Activated CD4-positive, alpha-beta T cell treated with anti-CD3 and anti-CD28 coated beads, Interleukin-2, amount 50 U/mL, for 48 hours (primary cell): ENCODE measurements around the gene MAPK14.
"Not testable (repeated sequence)": the region's sequence is repeated elsewhere in the genome, so short reads cannot be mapped to it uniquely, and the experiment has no call there.

Experiments used
- DNase-seq, 2 experiments: peaks; one replicate each; pipeline ENCODE4 v3.0.0-alpha.2; 2020

The MAPK14 gene

DNA sequence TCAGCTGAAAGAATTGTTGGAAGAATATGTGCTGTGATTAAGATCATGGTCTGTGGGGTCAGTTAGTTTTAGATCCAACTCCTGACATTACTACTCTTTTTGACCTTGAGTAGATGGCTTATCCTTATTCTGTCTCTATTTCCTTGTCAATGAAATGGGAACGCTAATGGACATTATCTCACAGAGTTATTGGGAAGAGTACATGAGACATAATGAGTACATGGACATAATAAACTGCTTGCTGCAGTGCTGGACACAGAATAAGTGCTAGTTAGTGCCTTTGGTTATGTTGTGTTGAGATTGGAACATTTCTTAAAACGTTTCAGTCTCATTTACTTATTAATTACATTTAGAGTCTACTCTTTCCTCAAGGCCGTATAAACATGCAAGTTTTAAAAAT, 42.6 kb downstream of the MAPK14 start:
- DNase-seq: no peak

GRCh38 chr6:36071281-36071680, 43.7 kb downstream of the MAPK14 start:
- no peak for DNase-seq

GRCh38 chr6:36071714-36072113, 44.1 kb downstream of the MAPK14 start:
- DNase-seq: no peak

DNA sequence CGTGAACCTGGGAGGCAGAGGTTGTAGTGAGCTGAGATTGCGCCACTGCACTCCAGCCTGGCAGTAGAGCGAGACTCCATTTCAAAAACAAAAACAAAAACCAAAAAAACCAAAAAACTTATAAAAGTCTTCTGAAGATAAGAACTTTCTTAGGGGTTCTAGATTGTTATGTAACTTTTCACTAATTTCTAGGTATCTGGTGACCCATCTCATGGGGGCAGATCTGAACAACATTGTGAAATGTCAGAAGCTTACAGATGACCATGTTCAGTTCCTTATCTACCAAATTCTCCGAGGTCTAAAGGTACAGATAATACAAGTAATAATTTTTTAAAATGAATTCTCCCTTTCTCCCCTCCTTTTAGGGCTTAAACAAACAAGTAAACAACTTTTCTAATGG, 45.1 kb downstream of the MAPK14 start:
- no peak for DNase-seq

DNA sequence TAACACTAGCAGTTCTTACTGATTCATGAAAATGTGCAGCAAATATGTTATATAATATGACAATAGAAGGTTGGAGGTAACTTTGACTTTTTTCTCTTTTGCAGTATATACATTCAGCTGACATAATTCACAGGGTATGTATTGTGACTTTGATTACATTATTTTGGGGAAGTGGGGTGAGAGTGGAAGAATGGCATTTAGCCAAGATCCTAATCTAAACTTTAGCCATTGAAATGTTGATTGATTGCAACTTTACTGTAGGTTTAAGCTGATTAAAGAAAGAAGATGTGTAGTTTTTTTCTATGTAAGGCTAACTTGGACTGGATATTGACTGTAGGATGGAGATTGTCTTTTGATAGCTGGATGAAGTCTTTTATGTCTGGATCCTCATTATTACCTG, 46.0 kb downstream of the MAPK14 start:
- no peak for DNase-seq

DNA sequence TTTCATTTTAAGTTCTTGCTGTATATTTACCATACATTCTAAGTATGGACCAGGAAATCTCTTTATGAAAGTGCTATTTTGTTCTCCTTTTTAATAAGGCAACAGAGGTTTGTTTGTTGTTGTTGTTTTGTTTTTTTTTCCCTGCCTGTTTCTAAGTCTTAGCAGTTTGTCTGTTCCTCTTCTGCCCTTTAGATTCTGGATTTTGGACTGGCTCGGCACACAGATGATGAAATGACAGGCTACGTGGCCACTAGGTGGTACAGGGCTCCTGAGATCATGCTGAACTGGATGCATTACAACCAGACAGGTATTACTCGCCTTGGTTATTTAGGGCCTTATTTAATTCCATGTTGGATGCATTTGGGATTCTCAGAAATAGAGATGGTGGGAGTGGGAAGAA, 48.0 kb downstream of the MAPK14 start:
- no peak for DNase-seq

DNA sequence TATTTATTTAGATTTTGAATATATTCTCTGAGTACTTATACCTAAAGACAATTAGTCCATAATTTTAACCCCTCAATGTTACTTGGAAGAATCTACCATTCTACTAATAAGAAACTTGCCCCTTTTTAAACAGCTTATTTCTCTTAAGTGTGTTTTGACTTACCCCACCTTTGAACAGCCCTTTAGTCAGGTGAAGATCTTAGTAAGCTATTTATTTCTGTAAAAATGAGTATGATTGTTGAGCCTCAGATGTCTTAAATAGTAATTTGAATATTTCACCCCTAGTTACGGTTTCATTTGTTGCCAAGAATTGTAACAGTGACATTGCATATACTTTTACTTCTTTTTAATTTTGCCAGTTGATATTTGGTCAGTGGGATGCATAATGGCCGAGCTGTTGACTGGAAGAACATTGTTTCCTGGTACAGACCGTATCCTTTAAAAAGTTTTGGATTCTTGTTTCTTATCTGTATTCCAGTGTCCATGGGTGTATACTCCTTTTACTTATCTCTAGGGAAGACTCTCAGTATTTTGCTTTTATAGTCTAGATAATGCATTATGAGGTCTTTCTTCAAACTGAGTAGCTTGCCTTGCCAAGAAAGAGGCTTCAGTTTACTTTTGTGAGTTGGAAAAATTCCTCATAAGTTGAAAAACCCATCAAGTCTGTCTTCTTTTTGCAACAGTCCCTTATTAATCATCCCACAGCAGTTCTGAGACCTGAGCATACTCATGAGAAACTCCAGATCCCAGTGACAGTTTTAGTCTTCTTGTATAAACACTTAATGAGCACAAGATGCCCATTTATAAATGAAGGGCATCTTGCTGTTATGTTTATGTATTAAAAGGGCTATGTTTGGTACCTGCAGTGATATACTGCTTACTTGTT, 48.8 kb downstream of the MAPK14 start:
- DNase-seq: no peak

DNA sequence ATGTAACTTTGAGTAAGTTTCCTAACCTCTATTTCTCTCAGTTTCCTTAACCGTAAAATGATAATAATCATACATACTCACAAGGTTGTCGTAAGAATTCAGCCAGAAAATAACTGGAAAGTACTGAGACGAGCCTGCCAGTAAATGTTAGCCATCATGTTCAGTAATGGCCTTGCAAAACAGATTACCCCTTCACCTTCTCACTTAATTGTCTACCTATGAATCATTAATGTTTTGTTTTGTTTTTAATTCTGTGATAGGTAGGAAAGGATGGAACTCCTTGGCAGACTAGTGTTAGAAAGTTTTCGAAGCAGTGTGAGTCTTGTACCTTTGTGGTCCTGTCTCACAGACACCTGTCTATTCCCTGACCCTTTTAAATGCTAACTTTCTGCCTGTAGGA, 50.6 kb downstream of the MAPK14 start:
- no peak for DNase-seq

DNA sequence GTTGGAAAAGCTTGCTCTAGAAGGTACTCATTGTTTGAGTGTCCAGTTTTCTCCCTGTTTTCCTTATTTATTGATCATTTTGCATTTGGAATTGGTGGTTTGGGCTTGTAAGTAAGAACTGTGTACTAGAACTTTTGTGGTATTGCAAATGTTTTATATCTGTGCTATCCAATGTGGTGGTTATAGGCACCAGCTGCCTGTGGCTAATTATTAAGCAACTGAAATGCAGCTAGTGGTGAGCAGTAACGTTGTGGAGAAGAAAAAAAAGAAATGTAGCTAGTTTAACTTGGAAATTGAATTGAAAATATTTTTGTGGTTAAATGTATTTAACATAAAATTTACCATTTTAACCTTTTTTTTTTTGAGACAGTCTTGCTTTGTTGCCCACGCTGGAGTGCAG, 52.0 kb downstream of the MAPK14 start:
- DNase-seq: no peak

DNA sequence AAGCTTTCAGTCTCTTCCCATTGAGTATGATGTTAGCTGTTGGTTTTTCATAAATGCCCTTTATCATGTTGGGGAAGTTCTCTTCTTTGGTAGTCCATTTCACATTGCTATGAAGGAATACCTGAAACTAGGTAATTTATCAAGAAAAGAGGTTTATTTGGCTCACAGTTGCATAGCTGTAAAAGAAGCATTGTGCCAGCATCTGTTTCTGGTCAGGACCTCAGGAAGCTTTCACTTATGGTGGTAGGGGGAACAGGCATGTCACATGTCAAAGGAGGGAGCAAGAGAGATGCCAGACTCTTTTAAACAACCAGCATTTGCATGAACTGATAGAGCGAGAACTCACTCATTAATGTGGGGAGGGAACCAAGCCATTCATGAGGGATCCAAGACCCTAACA, 54.7 kb downstream of the MAPK14 start:
- DNase-seq: no peak

- no peak for DNase-seq
These were observed 55.8 kb downstream of the MAPK14 start for GRCh38 chr6:36083446-36083845.

GRCh38 chr6:36088204-36088603, 60.6 kb downstream of the MAPK14 start:
- DNase-seq: not testable (repeated sequence)

DNA sequence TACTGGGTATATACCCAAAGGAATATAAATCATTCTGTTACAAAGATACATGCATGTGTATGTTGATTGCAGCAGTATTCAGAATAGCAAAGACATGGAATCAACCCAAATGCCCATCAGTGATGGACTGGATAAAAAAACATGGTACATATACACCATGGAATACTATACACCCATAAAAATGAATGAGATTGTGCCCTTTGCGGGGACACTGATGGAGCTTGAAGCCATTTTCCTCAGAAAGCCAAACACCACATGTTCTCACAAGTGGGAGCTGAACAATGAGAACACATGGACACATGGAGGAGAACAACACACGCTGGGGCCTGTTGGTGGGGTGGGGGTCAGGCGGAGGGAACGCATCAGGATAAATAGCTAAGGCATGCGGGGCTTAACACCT, 61.4 kb downstream of the MAPK14 start:
- no peak for DNase-seq

GRCh38 chr6:36094238-36094637, 66.6 kb downstream of the MAPK14 start:
- no peak for DNase-seq

- DNase-seq: peak; percentile 85 to 86
These were observed 67.3 kb downstream of the MAPK14 start for GRCh38 chr6:36094753-36095496.

- DNase-seq: no peak
These were observed 68.1 kb downstream of the MAPK14 start for GRCh38 chr6:36095497-36096391.

- DNase-seq: no peak
These were observed 70.8 kb downstream of the MAPK14 start for GRCh38 chr6:36098253-36098919.

DNA sequence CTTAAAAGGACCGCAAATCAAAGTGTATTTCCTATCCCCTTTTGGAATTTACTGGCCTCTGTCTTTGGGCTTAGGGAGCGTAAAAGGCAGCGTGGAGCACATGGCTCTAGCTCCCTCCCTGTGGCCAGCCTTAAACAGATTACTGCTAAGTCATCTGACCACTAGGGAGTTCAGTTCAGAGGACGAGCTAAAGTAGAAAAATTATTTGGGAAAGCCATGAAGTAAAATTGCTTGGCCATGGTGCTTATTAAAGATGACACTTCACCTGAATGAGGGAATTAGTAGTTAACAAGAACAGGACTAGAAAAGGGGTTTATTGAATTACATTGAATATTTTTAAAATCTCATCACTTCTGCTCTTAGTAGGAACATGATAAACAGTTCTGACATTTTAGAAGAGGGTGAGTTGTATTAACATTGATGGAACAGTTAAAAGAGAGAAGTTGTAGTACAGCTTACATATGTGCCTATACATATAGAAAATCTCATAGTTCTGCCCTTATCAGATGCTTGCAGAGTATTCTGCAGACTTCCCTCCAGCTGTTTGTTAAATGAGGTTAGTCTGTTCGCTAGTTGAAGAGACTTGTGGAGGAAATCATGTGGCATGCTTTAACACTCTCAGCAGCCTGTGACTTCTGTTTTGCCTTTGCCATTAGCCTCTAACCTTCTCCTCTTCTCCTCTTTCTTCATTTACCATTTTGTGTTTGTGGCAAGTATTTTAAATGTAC, 71.5 kb downstream of the MAPK14 start:
- no peak for DNase-seq

DNA sequence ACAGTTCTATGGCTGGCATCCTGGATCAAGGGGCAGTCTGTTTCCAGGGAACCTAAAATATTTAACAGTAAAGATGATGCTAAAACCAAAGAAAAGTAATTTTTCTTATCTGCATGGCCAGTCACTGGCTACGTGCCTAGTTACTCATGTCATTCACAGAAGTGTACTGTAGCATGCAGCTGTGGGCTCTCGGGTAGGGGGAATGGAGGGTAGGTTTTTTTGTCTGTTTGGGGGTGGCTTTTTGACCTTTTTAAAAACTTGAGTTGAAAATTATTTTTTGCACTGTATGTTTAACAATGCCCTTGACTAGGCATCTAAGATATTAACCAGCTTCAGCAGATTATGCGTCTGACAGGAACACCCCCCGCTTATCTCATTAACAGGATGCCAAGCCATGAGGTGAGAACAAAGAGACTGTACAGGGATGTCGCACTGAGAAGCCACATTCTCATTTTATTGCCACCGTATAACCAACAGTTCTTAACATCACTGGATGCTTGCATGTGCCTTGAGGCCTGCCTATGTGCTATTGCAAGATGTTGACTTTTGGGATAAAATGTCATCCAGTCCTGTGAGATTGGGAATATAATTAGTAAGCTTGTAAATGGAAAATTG, 72.4 kb downstream of the MAPK14 start:
- no peak for DNase-seq

- DNase-seq: no peak
These were observed 74.1 kb downstream of the MAPK14 start for GRCh38 chr6:36101691-36102090.

DNA sequence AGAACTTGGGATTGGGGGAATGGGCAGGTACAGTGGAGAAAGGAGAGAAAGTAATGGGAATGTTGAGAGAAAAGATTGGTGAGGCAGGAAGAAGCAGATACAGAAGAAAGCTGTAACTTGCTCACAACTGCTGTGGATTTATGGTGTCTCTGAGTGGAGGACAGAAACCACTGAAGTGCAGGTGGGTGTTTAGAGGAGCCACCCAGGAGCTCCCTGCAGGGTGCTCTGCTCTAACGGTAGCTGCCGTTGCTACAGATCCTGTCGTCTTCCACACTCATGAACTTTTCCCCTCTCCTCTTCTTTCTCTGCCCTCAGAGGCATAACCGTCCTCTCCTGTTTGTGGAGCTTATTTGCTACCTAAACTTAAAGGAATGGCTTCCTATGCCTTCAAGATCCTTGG, 75.2 kb downstream of the MAPK14 start:
- no peak for DNase-seq

GRCh38 chr6:36104836-36105235, 77.2 kb downstream of the MAPK14 start:
- DNase-seq: no peak
